SHP77 treated with DMSO at 0.1 percent for 48 hours (cell line): ENCODE data around the gene AHNAK2.
"Not testable (repeated sequence)": the region's sequence is repeated elsewhere in the genome, so short reads cannot be mapped to it uniquely, and the experiment has no call there.

ENCODE experiments used
- DNase-seq: peaks from one replicate; lab custom pipeline; 2025; lab: John Stamatoyannopoulos, UW

Gene AHNAK2

GRCh38 chr14:104898870-104899510 is 79.2 kb downstream of the AHNAK2 start:
- no peak for DNase-seq

- DNase-seq, result no peak
Observed at GRCh38 chr14:104898195-104898558, 80.0 kb downstream of the AHNAK2 start.

- no peak for DNase-seq
Observed at GRCh38 chr14:104897330-104898194, 80.6 kb downstream of the AHNAK2 start.

GRCh38 chr14:104895786-104896661 is 82.2 kb downstream of the AHNAK2 start:
- peak; percentile 82 for DNase-seq

- no peak for DNase-seq
Observed at GRCh38 chr14:104895207-104895785, 82.9 kb downstream of the AHNAK2 start.

- DNase-seq, result no peak
Observed at GRCh38 chr14:104894331-104895206, 83.6 kb downstream of the AHNAK2 start.

GRCh38 chr14:104893435-104894207 is 84.6 kb downstream of the AHNAK2 start:
- no peak for DNase-seq

- no peak for DNase-seq
Observed at GRCh38 chr14:104892531-104893434, 85.4 kb downstream of the AHNAK2 start.

- DNase-seq, result no peak
Observed at GRCh38 chr14:104891664-104892530, 86.3 kb downstream of the AHNAK2 start.

GRCh38 chr14:104891121-104891551 is 87.0 kb downstream of the AHNAK2 start:
- DNase-seq, result no peak

GRCh38 chr14:104890292-104890691 is 87.9 kb downstream of the AHNAK2 start:
- not testable (repeated sequence) for DNase-seq

- DNase-seq, result no peak
Observed at GRCh38 chr14:104889375-104889757, 88.8 kb downstream of the AHNAK2 start.

GRCh38 chr14:104888489-104889374 is 89.4 kb downstream of the AHNAK2 start:
- DNase-seq, result no peak

GRCh38 chr14:104887623-104888488 is 90.3 kb downstream of the AHNAK2 start:
- DNase-seq, result no peak
